Loucy (cell line): Measurements from ENCODE around the gene C22orf23.
A peak's percentile ranks its signal among the peaks of the same experiment; 100 is the strongest.

Experiments
- H2AFZ ChIP-seq: fragments of 200-600 bp; sonication (generic); 2 replicates; pipeline ENCODE4 v1.6.0; 2016; ENCODE audit warnings: antibody characterized with exemption, mild to moderate bottlenecking, low read length, moderate library complexity
- H3F3A ChIP-seq: fragments of 200-600 bp; 2 replicates; pipeline ENCODE4 v1.6.0; 2016; ENCODE audit warnings: antibody characterized with exemption, low read depth, mild to moderate bottlenecking
- H3K27me3 ChIP-seq: fragments of 200-600 bp; sonication (generic); 2 replicates; pipeline ENCODE4 v1.6.1; 2014; ENCODE audit warnings: low read length, mild to moderate bottlenecking; ENCODE audit not compliant: insufficient read depth, poor library complexity, severe bottlenecking
- H3K36me3 ChIP-seq: fragments of 200-600 bp; sonication (generic); 2 replicates; pipeline ENCODE4 v1.6.1; 2016; ENCODE audit warnings: low read length; ENCODE audit not compliant: insufficient read depth
- H3K4me1 ChIP-seq: fragments of 200-600 bp; sonication (generic); 2 replicates; pipeline ENCODE4 v1.5.1; 2014; ENCODE audit warnings: low read length, mild to moderate bottlenecking; ENCODE audit not compliant: insufficient read depth, poor library complexity, severe bottlenecking
- H3K4me2 ChIP-seq: fragments of 200-600 bp; sonication (generic); 2 replicates; pipeline ENCODE4 v1.6.0; 2014; ENCODE audit warnings: antibody characterized with exemption, low read length, low read depth, mild to moderate bottlenecking; ENCODE audit not compliant: poor library complexity, severe bottlenecking
- H3K4me3 ChIP-seq: fragments of 200-600 bp; sonication (generic); 2 replicates; pipeline ENCODE4 v1.5.1; 2014; ENCODE audit warnings: low read length, mild to moderate bottlenecking, mixed read lengths; ENCODE audit not compliant: poor library complexity, severe bottlenecking
- H3K79me2 ChIP-seq: fragments of 200-600 bp; sonication (generic); 2 replicates; pipeline ENCODE4 v1.6.1; 2014; ENCODE audit warnings: low read length; ENCODE audit not compliant: insufficient read depth
- H3K9ac ChIP-seq: fragments of 200-600 bp; sonication (generic); 2 replicates; pipeline ENCODE4 v1.6.0; 2014; ENCODE audit warnings: mild to moderate bottlenecking, low read depth, low read length, moderate library complexity; ENCODE audit not compliant: poor library complexity, severe bottlenecking
- H3K9me2 ChIP-seq: fragments of 200-600 bp; sonication (generic); replicated peaks from 2 replicates; pipeline ENCODE4 v1.6.1; 2016; ENCODE audit warnings: low read depth, low read length, mixed read lengths
- H3K9me3 ChIP-seq: fragments of 200-600 bp; sonication (generic); 2 replicates; pipeline ENCODE4 v1.6.1; 2014; ENCODE audit warnings: mild to moderate bottlenecking, antibody characterized with exemption, low read length, low read depth; ENCODE audit not compliant: insufficient read depth
- H4K20me1 ChIP-seq: fragments of 200-600 bp; sonication (generic); 2 replicates; pipeline ENCODE4 v1.6.0; 2014; ENCODE audit warnings: antibody characterized with exemption, low read length, mild to moderate bottlenecking; ENCODE audit not compliant: insufficient read depth, poor library complexity, severe bottlenecking
- EZH2phosphoT487 ChIP-seq: fragments of 200-600 bp; IDR thresholded peaks from 2 replicates; pipeline ENCODE4 v1.6.1; 2018; ENCODE audit warnings: antibody characterized with exemption, mild to moderate bottlenecking, moderate library complexity, borderline replicate concordance
- TF ChIP-seq, protein P1 (sequence below): fragments of 200-600 bp; sonication (generic); conservative IDR thresholded peaks from 2 replicates; pipeline ENCODE4 v1.5.1; 2014; ENCODE audit warnings: mild to moderate bottlenecking, antibody characterized with exemption, low read length

Gene C22orf23

DNA sequence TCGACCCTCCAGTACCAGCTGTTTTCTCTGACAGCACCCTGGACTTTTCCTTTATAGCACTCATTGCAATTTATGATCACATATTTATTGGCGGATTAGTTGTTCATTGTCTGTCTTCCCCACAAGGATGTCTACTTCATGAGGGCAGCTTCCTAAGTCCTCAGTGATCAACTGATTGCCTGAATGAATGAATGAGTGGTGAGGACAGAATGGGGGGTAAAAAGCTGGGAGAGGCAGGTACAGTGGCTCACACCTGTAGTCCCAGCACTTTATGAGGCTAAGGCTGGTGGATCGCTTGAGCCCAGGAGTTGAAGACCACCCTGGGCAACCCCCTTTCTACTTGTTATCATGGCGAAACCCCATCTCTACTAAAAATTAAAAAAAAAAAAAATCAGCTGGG, 42.1 kb upstream of the C22orf23 start:
- Histone ChIP-seq H3K27me3 (no peaks in the 10 kb centered on the region), H3K9ac (peak overlapping the region; percentile 46), H3K36me3 (no peaks in the 10 kb centered on the region), H3F3A (no peaks in the 10 kb centered on the region; the same call in 1 of the 2 replicates), H3K79me2 (no peaks in the 10 kb centered on the region), H3K9me2 (no peaks in the 10 kb centered on the region), H2AFZ (no peak overlapping the region), H3K9me3 (no peaks in the 10 kb centered on the region), H4K20me1 (no peaks in the 10 kb centered on the region), H3K4me1 (peaks cover 45% of the 10 kb centered on the region), H3K4me3 (peak overlapping the region; percentile 40), H3K4me2 (peak overlapping the region; percentile 74)
- no peak for TF ChIP-seq EZH2phosphoT487
- TF ChIP-seq, protein P1, sequence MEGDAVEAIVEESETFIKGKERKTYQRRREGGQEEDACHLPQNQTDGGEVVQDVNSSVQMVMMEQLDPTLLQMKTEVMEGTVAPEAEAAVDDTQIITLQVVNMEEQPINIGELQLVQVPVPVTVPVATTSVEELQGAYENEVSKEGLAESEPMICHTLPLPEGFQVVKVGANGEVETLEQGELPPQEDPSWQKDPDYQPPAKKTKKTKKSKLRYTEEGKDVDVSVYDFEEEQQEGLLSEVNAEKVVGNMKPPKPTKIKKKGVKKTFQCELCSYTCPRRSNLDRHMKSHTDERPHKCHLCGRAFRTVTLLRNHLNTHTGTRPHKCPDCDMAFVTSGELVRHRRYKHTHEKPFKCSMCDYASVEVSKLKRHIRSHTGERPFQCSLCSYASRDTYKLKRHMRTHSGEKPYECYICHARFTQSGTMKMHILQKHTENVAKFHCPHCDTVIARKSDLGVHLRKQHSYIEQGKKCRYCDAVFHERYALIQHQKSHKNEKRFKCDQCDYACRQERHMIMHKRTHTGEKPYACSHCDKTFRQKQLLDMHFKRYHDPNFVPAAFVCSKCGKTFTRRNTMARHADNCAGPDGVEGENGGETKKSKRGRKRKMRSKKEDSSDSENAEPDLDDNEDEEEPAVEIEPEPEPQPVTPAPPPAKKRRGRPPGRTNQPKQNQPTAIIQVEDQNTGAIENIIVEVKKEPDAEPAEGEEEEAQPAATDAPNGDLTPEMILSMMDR = no peak

DNA sequence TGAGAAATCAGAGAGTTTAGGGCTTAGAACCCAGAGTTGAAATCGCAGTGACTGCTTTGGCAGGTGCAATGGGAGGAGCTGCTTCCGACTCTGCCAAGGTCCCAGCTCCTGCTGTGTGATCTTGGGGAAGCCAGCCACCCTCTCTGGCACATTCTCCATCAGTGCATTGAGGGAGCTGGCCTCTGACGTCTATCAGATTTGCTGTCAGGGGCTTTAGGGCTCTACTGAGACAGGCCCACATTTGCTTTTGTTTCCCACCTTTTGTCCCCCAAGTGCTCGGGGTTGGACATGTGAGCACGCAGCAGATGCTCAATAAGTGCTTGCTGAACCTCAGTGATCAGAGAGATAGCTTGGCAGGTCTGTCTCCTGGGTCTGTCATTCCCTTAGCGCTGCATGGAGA, 41.6 kb upstream of the C22orf23 start:
- no peaks in the 10 kb centered on the region for H3K36me3 ChIP-seq
- H3K9ac ChIP-seq = peak overlapping the region; percentile 46
- no peaks in the 10 kb centered on the region for H3K27me3 ChIP-seq
- TF ChIP-seq, protein P1 = no peak
- no peak for TF ChIP-seq EZH2phosphoT487
- no peaks in the 10 kb centered on the region for H4K20me1 ChIP-seq
- H3K4me1 ChIP-seq = peaks cover 45% of the 10 kb centered on the region
- no peaks in the 10 kb centered on the region; the same call in 1 of the 2 replicates for H3F3A ChIP-seq
- no peaks in the 10 kb centered on the region for H3K9me2 ChIP-seq
- peak overlapping the region; percentile 74 for H3K4me2 ChIP-seq
- H3K4me3 ChIP-seq = no peak overlapping the region
- H2AFZ ChIP-seq = no peak overlapping the region
- H3K9me3 ChIP-seq = no peaks in the 10 kb centered on the region
- H3K79me2 ChIP-seq = no peaks in the 10 kb centered on the region

DNA sequence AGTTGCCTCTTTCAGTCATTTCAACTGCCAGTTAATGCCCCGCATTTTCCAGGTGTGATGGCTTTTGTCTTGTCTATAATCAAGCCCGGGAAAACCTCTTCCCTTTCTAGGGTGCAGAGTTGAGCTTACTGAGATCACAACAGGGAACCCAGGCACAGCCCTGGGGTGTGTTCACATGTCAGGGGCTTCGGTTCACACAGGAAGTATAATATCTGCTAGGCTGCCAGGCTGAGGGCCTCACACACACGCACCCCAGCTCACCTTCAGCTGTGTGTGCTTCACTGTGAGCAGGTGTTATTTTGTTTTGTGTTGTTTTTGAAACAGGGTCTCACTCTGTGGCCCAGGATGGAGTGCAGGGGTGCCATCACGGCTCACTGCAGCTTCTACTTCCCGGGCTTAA, 40.6 kb upstream of the C22orf23 start:
- Histone ChIP-seq H3K4me2 (peak overlapping the region; percentile 51), H3K79me2 (no peaks in the 10 kb centered on the region), H3K36me3 (no peaks in the 10 kb centered on the region), H3F3A (no peaks in the 10 kb centered on the region; the same call in 1 of the 2 replicates), H3K9me2 (no peaks in the 10 kb centered on the region), H3K4me1 (peaks cover 42% of the 10 kb centered on the region), H2AFZ (peak overlapping the region; percentile 31; the same call in 1 of the 2 replicates), H3K9ac (peak overlapping the region; percentile 61), H3K27me3 (no peaks in the 10 kb centered on the region), H3K9me3 (no peaks in the 10 kb centered on the region), H4K20me1 (no peaks in the 10 kb centered on the region), H3K4me3 (peak overlapping the region; percentile 2)
- TF ChIP-seq EZH2phosphoT487 = no peak
- TF ChIP-seq, protein P1 = no peak
